ENCODE measurements around the gene DMWD.

The DMWD gene

GRCh38 chr19:45766296-45766868, 26.3 kb downstream of the DMWD start:
- TF ChIP-seq CTCF (conservative IDR thresholded peaks at IDR 0.05; ENCODE audit: low read depth, low read length) = no peak
- no peak for DNase-seq (ENCODE audit: low read depth)
- no peak overlapping the region for H3K4me3 ChIP-seq (ENCODE audit: low read length)

GRCh38 chr19:45765702-45766295, 26.8 kb downstream of the DMWD start:
- DNase-seq (ENCODE audit: low read depth) = no peak
- TF ChIP-seq CTCF (conservative IDR thresholded peaks at IDR 0.05; ENCODE audit: low read depth, low read length) = no peak
- no peak overlapping the region for H3K4me3 ChIP-seq (ENCODE audit: low read length)

- no peak for DNase-seq (ENCODE audit: low read depth)
- TF ChIP-seq CTCF (conservative IDR thresholded peaks at IDR 0.05; ENCODE audit: low read depth, low read length) = no peak
- H3K4me3 ChIP-seq (ENCODE audit: low read length) = no peak overlapping the region
Observed at GRCh38 chr19:45764945-45765701, 27.5 kb downstream of the DMWD start.

- DNase-seq (ENCODE audit: low read depth) = no peak
- H3K4me3 ChIP-seq (ENCODE audit: low read length) = no peak overlapping the region
- TF ChIP-seq CTCF (conservative IDR thresholded peaks at IDR 0.05; ENCODE audit: low read depth, low read length) = no peak
Observed at GRCh38 chr19:45764475-45764874, 28.2 kb downstream of the DMWD start.

- H3K4me3 ChIP-seq (ENCODE audit: low read length) = no peak overlapping the region
- DNase-seq (ENCODE audit: low read depth) = no peak
- TF ChIP-seq CTCF (conservative IDR thresholded peaks at IDR 0.05; ENCODE audit: low read depth, low read length) = no peak
Observed at GRCh38 chr19:45763691-45764294, 28.9 kb downstream of the DMWD start.

- no peak for TF ChIP-seq CTCF (conservative IDR thresholded peaks at IDR 0.05; ENCODE audit: low read depth, low read length)
- no peak for DNase-seq (ENCODE audit: low read depth)
- no peak overlapping the region for H3K4me3 ChIP-seq (ENCODE audit: low read length)
Observed at GRCh38 chr19:45762870-45763631, 29.6 kb downstream of the DMWD start.

All from retinal pigment epithelial cell (primary cell).